HG02981 (cell line): ENCODE data around the gene ING5.

Experiments
- ATAC-seq: cut with Tn5 transposase; IDR thresholded peaks from one replicate; pipeline ENCODE4 v1.9.1; 2021; ENCODE audit warnings: mild to moderate bottlenecking, moderate library complexity; ENCODE audit not compliant: unreplicated experiment

The ING5 gene

DNA sequence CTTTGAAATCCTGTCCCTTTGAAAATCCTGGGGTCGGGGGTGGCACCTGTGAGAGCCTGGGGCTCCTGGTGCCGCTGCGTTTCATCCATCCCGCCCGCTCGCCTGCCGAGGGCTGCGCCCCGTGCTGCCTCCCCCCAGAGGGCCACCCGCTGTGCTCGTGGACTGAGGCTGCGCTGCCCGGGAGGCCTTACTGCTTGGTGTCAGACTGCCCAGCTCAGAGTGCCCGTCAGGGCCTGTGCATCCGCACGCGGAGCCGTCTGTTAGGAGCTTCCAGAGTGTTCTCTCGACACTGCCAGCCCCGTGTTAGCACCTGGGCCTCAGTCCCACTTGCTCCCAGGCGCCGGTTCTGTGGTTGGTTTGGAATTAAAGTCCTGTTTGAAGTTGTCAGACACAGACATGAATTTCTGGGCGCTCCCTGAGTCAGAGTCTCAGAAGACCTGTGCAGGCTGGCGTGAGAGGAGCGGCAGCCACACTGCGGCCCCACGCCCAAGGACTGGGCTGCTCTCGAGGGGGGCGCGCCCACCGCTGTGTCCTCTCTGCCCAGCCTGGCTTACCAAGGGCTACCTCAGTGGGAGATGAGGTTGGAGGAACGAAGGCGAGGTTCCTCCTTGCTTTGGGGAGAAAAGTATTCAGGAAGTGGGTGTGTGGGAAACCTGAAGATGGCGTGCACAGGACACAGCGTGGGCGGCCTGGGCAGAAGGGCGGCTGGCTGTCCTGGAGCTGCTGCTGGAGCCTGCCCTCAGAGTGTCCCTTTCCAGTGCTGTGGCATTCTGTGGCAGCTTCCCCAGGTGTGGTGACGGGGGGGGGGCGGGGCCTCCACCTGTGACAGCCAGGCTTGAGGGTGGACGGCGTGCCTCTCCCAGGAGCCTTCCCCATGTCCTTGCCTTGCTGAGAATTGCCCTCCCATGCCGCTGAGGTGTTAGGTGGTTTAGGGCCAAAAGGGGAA is 29.3 kb upstream of the ING5 start:
- no peak for ATAC-seq

- no peak for ATAC-seq
Measured at GRCh38 chr2:241673189-241673663, 28.6 kb upstream of the ING5 start.

GRCh38 chr2:241673797-241674725 is 27.8 kb upstream of the ING5 start:
- no peak for ATAC-seq

DNA sequence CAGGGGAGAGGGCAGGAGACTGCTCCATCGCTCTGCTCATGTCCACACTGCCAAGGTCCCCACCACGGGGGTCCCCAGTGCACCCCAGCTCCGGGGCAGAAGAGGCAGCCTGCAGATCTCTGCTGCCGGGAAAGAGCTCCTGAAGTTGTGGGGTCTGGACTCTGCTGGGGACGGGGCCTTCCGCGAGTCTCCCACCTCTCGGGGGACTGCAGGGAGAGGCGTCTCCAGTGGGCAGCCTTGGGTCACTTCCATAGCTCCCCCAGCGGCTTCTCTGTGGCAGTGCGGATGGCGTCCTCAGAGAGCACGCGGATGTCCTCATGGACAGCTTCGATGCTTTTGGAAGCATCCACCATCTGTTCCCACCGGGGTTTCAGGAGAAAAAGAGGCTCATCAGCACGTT is 26.0 kb upstream of the ING5 start:
- no peak for ATAC-seq

- ATAC-seq = no peak
Measured at GRCh38 chr2:241676665-241677064, 25.2 kb upstream of the ING5 start.

- no peak for ATAC-seq
Measured at GRCh38 chr2:241677392-241677791, 24.4 kb upstream of the ING5 start.

DNA sequence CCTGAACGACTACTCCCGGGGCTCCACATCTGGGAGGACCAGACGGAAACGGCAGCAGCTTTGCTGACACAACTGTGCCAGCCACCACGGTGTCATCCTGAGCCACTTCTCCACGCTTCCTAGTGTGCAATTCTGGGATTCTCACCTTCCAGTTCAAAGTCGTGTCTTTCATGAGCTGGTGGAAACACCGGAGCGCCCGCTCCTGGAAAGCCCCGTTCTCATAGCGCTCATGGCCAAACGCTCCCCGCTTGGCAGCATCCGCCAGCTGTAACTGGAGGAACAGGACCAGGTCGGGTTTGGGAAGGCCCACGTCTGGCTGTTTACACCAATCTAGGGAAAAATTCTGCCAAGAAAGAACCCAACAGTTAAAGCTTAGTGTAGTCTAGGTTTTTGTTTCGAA is 23.5 kb upstream of the ING5 start:
- ATAC-seq = no peak

DNA sequence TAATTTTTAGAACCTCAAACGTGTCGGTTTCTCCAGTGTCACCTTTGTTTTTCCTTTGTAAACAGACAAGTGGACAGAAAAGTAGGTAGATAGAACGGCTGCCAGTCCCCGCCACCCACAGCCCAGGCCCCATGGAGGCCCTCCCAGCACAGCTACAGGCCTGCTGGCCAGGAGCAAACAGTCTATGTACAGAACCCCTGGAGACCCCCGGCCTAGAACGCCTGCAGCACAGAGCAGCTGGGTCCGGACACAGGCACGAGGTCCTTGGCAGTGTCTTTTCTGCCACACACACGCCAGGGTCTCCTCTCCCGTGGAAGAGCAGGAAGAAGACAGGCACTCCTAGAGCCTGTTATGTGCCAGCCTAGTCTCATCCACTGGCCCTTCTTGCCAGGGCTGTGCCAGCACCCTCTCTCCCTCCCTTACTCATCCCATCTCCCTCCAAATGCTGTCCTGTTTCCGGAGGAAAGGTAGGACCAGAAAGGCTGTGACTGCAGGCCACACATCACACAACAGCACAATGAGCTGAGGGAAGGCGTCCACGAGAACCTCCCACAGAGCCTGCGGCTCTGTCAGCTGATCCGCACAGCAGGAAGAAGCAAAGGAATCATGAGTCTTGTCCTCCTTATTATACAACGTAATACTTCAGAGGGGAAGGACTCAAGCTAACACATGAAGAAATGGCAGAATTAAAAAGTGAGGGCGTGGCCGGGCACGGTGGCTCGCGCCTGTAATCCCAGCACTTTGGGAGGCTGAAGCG is 22.9 kb upstream of the ING5 start:
- no peak for ATAC-seq

DNA sequence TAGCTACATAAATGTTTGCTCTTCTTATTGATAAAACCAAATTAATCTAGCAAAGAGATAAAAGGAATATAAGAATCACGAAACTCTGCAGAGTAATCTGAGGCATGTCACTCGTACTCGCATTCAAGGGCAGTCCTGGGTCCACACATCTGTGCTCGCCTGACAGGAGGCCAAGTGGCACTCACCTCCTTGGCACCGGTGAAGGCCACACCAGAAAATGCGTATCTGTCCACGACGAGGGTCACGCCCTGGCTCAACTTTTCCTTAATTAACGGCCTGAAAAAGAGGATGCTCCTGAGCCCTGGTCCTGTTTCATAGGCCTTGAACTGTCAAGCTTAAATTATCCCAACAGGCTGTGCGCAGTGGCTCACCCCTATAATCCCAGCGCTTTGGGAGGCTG is 21.8 kb upstream of the ING5 start:
- no peak for ATAC-seq

GRCh38 chr2:241680827-241681599 is 20.8 kb upstream of the ING5 start:
- no peak for ATAC-seq

- no peak for ATAC-seq
Measured at GRCh38 chr2:241686324-241686649, 15.6 kb upstream of the ING5 start.

DNA sequence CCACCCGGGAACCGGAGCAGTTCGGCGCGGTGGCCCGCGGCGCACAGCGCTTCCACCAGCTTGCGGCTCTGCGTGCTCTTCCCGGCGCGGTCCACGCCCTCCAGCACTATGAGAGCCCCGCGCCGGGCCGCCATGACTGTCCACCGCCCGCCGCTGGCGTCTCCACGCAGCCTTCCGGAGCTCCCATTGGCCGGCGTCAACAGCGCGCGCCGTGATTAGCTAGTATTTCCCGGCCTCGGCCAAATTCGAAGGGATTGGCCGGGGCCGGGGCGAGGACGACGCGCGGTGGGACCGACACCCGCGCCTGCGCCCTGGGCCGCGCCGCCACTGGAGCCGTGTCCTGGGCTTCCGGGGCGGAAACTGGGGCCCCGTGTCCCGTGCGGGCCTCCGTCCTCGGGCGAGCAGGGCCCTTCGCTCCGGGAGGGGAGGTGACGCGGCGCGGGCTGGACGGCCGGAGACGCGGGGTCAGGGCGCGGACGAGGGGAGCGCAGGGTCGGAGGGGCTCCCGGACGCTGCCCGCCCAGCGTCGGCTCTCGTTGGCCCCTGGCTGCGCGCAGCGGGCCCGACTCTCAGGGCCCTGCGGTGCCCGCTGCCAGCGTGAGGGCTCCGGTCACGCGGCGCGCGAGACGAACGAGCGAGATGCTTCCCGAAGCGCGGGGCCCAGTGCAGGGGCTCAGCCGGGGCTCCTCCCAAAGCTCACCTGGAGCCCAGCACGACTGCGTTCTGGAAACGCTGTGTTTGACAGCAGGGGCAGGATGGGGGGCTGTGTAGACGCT is 15.0 kb upstream of the ING5 start, which contains the start of gene DTYMK:
Gene DTYMK (minus strand): TSS at position 166 of the 776 bp plus-strand sequence. CDS start 32 bp downstream, at position 134.
- ATAC-seq = peak; percentile 97

DNA sequence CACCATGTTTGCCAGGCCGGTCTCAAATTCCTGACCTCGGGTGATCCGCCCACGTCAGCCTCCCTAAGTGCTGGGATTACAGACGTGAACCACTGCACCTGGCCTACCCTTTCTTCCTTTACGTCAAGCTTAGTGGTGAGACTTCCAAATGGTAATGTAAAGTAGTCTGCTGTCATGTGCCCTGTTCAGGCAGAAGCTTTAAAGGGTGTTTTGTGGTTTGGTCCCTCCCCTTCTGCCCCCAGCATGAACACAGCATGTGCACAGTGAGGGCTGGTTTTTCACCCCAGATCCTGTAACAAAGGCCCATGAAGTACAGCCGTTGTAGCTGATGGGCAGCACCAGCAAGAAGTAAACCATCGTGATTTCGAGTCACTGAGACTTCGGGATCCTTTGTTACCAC is 12.5 kb upstream of the ING5 start:
- ATAC-seq = no peak

DNA sequence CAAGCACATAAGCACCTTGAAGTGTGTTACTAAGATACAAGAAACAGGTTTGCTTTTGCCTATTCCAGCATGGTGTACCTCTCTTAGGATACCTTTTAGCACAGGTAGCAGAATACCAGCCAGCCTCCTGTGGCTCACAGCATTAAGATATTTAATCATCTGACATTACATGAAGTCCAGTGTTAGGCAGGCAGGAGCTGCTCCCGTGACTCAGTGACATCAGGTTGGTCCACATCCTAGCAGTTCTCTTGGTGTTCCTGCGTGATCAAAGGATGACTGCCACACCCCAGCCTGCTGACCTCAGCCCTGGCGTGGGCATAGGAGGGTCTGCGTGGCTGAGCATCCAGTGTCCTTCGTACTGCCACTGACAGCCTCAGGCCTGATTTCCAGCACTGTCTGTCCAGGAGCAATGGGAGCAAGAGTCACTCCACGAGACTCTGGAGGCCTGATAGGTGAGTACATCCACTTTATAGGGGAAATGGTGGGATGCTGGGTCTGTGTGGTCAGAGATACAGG is 11.6 kb upstream of the ING5 start:
- ATAC-seq = no peak

- ATAC-seq = no peak
Measured at GRCh38 chr2:241692448-241692847, 9.4 kb upstream of the ING5 start.

DNA sequence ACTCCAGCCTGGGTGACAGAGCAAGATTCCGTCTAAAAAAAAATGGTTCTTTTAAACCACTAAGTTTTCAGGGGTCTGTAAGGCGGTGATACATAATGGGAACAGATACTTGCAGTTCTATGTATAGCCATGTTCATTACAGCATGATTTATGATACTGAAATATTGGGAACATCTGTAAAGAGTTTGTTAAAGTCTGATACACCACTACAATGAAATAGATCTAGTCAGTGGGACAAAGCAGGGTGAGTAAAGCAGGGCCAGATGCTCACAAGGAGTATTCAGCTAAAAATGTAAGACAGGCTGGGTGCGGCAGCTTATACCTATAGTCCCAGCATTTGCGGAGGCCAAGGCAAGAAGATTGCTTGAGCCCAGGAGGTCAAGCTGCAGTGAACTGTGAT is 6.2 kb upstream of the ING5 start:
- no peak for ATAC-seq

DNA sequence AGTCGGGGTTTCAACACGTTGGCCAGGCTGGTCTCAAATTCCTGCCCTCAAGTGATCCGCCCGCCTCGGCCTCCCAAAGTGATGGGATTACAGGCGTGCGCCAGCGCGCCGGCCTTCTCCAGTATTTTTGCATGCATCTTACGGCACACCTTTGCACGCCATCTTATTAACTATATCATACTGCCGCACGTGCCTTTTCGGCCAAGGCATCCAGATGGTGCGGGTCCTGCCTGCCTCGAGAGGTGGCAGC is 765 bp upstream of the ING5 start:
- ATAC-seq = no peak

DNA sequence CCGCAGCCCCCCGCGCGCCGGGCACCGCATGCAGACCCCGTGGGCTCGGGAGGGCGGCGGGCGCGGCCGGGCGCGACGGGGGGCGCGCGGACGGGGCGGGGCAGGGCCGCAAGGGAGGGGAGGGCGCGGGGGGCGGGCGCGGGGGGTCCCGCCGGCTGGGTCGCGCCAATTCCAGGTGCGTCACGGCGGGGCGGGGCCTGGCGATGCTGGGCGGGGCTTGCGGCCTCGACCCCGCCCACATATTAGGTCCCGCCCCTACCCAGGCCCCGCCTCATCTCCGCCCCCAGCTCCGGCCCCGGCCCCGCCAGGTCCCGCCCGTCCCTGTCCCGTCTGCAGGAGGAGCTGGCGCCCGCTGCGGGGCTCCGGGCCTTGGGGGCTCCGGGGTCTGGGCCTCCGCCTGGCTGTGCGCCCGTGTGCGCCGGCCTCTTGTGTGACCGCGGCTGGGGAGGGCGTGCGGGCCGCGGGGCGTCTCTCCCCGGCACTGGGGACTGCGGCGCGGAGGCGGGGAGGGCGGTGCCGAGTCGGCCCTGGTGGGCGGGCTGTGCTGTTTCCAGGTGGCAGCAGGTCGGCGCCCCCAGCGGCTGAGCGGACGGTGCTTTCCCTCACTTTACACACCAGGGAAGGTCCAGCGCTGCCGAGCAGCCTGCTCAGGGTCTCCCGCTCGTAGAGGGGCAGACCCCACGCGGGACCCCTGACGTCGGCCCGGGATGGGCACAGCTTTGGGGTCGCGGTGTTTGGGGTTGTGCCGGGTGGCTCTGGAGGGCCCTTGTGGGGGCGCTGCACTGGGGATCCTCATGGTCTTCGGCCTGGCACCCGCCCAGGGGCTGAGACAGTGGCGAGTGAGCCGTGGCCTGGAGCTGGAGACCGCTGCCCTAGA is 554 bp downstream of the ING5 start:
- ATAC-seq = peak; percentile 66
